ENCODE results near the gene ASB8. TPM values are rescaled to one million over a fixed set of nuclear protein-coding genes. Genes with fewer than 3 reads are reported as not detected.
A peak's percentile ranks its signal among the peaks of the same experiment; 100 is the strongest.

The ASB8 gene
- total and polyA plus RNA-seq, 9 of the 15 experiments (the other 6 are each of a cell fraction or from before 2014, with no cell fraction given) = 13.3 to 29.0 (median 19.6) TPM

DNA sequence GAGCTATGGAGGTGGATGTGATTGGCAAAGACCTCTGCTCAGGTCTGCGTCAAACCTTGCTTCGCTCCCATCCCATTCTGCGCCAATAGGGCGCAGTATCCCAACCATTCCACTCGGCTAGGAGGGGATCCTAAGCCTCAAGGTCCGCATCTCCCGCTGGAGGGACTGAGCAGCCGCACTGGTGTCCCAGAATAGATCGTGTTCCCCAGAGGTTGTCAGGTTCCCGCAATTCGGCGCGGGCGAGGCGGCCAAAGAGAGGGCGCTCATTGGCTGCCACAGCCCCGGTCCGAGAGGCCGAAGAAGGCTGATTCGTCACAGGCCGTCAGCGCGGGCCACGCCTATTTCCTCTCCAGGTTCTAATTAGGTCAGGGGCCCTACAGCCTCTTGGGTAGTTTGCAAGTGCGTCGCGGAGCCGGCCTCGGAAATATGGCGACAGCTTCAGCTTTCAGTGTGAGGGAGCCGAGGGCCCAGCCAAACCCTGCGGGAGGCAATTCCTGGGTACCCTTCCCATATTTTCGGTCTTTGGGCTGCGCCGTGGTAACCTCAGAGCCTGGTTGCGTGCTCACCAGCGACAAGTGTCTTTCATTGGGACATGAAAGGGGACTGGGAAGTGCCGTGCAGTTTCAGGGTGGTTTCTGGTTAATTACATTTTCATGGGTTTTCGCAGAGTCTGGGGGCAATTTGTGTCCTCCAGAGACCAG, 40.8 kb upstream of the ASB8 start (continued):
- TF ChIP-seq FOXP4 (CRISPR knock-in tag; IDR thresholded peaks at IDR 0.05; ENCODE audit: borderline replicate concordance) (0 out of 2 replicates have a peak, but pooled peaks have one; percentile 59), RBM22 (IDR thresholded peaks at IDR 0.05; ENCODE audit: low read depth, low read length, poor library complexity, severe bottlenecking) (peak; percentile 32), ETV1 (tag; conservative IDR thresholded peaks at IDR 0.05; ENCODE audit: low read depth) (no peak; the same call in 1 of the 2 replicates), TAF7 (tag; IDR thresholded peaks at IDR 0.05) (peak; percentile 82), SAFB2 (IDR thresholded peaks at IDR 0.05; ENCODE audit: borderline replicate concordance, low read depth, low read length, severe bottlenecking) (no peak), MEF2A (IDR thresholded peaks at IDR 0.05; ENCODE audit: control insufficient read depth, low read depth, low read length) (peak; percentile 40; the same call in 1 of the 2 replicates), CHCHD3 (CRISPR knock-in tag; IDR thresholded peaks at IDR 0.05) (peak; percentile 80; the same call in 1 of the 2 replicates), ZNF639 (CRISPR knock-in tag; conservative IDR thresholded peaks at IDR 0.05 in 1 of 2, IDR thresholded peaks at IDR 0.05 in 1 of 2) (peak in 1 of 2 experiments; percentile 48; a peak in 1 of 4 replicates), POLR3G (IDR thresholded peaks at IDR 0.05; ENCODE audit: extremely low read depth, insufficient read length, insufficient replicate concordance) (no peak), ASH1L (IDR thresholded peaks at IDR 0.05; ENCODE audit: borderline replicate concordance, low read depth, partially characterized antibody) (no peak), TAF15 (IDR thresholded peaks at IDR 0.05; ENCODE audit: low read depth, low read length) (no peak), JUNB (CRISPR knock-in tag; conservative IDR thresholded peaks at IDR 0.05) (no peak), ZBED1 (IDR thresholded peaks at IDR 0.05) (no peak), ZNF239 (CRISPR knock-in tag; IDR thresholded peaks at IDR 0.05) (no peak)
- TF ChIP-seq, protein P1, sequence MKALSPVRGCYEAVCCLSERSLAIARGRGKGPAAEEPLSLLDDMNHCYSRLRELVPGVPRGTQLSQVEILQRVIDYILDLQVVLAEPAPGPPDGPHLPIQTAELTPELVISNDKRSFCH (CRISPR knock-in tag; IDR thresholded peaks at IDR 0.05) = no peak
- TF ChIP-seq, protein P1 (tag; IDR thresholded peaks at IDR 0.05) = no peak
- TF ChIP-seq, protein P2, sequence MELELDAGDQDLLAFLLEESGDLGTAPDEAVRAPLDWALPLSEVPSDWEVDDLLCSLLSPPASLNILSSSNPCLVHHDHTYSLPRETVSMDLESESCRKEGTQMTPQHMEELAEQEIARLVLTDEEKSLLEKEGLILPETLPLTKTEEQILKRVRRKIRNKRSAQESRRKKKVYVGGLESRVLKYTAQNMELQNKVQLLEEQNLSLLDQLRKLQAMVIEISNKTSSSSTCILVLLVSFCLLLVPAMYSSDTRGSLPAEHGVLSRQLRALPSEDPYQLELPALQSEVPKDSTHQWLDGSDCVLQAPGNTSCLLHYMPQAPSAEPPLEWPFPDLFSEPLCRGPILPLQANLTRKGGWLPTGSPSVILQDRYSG (tag; conservative IDR thresholded peaks at IDR 0.05; ENCODE audit: low read depth) = no peak
- TF ChIP-seq, protein P3, sequence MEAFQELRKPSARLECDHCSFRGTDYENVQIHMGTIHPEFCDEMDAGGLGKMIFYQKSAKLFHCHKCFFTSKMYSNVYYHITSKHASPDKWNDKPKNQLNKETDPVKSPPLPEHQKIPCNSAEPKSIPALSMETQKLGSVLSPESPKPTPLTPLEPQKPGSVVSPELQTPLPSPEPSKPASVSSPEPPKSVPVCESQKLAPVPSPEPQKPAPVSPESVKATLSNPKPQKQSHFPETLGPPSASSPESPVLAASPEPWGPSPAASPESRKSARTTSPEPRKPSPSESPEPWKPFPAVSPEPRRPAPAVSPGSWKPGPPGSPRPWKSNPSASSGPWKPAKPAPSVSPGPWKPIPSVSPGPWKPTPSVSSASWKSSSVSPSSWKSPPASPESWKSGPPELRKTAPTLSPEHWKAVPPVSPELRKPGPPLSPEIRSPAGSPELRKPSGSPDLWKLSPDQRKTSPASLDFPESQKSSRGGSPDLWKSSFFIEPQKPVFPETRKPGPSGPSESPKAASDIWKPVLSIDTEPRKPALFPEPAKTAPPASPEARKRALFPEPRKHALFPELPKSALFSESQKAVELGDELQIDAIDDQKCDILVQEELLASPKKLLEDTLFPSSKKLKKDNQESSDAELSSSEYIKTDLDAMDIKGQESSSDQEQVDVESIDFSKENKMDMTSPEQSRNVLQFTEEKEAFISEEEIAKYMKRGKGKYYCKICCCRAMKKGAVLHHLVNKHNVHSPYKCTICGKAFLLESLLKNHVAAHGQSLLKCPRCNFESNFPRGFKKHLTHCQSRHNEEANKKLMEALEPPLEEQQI (IDR thresholded peaks at IDR 0.05) = no peak
